Type B pancreatic cell (in vitro differentiated cells): ENCODE data around the gene HLA-DPA1. TPM values are rescaled to one million over a fixed set of nuclear protein-coding genes. Genes with fewer than 3 reads are reported as not detected.

ENCODE experiments used
- DNase-seq: peaks from one replicate; pipeline ENCODE4 v3.0.0; 2021; ENCODE audit warnings: mixed read lengths; ENCODE audit not compliant: unreplicated experiment; ENCODE audit errors: extremely low spot score
- H3K27ac Mint-ChIP-seq: 2 replicates; pipeline ENCODE4 v1.8.0; 2021; ENCODE audit warnings: mild to moderate bottlenecking, mixed read lengths
- H3K27me3 Mint-ChIP-seq: 2 replicates; pipeline ENCODE4 v1.8.0; 2021; ENCODE audit warnings: mixed read lengths
- H3K36me3 Mint-ChIP-seq: 2 replicates; pipeline ENCODE4 v1.8.0; 2021; ENCODE audit warnings: mixed read lengths
- H3K4me1 Mint-ChIP-seq: one replicate; pipeline ENCODE4 v1.8.0; 2021; ENCODE audit warnings: mixed read lengths; ENCODE audit not compliant: unreplicated experiment
- H3K4me3 Mint-ChIP-seq: 2 replicates; pipeline ENCODE4 v1.8.0; 2021; ENCODE audit warnings: mild to moderate bottlenecking, mixed read lengths
- H3K9me3 Mint-ChIP-seq: 2 replicates; pipeline ENCODE4 v1.8.0; 2021; ENCODE audit warnings: mixed read lengths
- CTCF ChIP-seq: fragments of 200-600 bp; sonication (generic); conservative IDR thresholded peaks from 2 replicates; pipeline ENCODE4 v1.5.0; 2021; ENCODE audit warnings: antibody characterized with exemption, mild to moderate bottlenecking
- total RNA-seq: library from RNA; stranded (reverse); gene quantifications from 2 replicates; pipeline ENCODE4 v1.2.1, GENCODE V29; 2021; ENCODE audit warnings: low replicate concordance

The HLA-DPA1 gene
- total RNA-seq, 1 donor from 2014 or later: 2.6 TPM

- Mint-ChIP-seq H3K36me3 (no peaks in the 10 kb centered on the region), H3K27me3 (peaks cover 36% of the 10 kb centered on the region), H3K4me3 (no peak overlapping the region), H3K9me3 (peaks cover 5% of the 10 kb centered on the region), H3K4me1 (no peaks in the 10 kb centered on the region), H3K27ac (no peak overlapping the region)
- TF ChIP-seq CTCF: peak; percentile 40
- no peak for DNase-seq
Observed at GRCh38 chr6:33049323-33050013, 24.0 kb downstream of the HLA-DPA1 start.

DNA sequence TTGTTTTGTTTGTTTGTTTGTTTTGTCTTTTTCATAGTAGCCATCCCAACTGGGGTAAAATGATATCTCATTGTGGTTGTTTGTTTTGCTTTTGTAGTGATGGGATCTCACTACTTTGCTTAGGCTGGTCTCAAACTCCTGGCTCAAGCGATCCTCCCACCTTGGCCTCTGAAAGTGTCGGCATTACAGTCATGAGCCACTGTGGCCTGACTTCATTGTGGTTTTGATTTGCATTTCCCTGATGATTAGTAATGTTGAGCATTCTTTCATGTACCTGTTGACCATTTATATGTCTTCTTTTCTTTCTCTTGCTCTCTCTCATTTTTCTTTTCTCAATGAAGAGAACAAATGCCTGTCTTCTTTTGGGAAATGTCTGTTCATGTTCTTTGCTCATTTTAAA is 33.3 kb downstream of the HLA-DPA1 start:
- no peak for TF ChIP-seq CTCF
- H3K36me3 Mint-ChIP-seq: no peaks in the 10 kb centered on the region
- H3K27me3 Mint-ChIP-seq: peaks cover 49% of the 10 kb centered on the region
- no peak overlapping the region for H3K27ac Mint-ChIP-seq
- peaks cover 5% of the 10 kb centered on the region for H3K9me3 Mint-ChIP-seq
- no peak overlapping the region for H3K4me3 Mint-ChIP-seq
- H3K4me1 Mint-ChIP-seq: no peaks in the 10 kb centered on the region
- DNase-seq: no peak

GRCh38 chr6:33036535-33036934 is 36.9 kb downstream of the HLA-DPA1 start:
- peak; percentile 15 for TF ChIP-seq CTCF
- no peaks in the 10 kb centered on the region for H3K36me3 Mint-ChIP-seq
- no peak overlapping the region for H3K4me3 Mint-ChIP-seq
- no peak overlapping the region for H3K27ac Mint-ChIP-seq
- peaks cover 67% of the 10 kb centered on the region for H3K27me3 Mint-ChIP-seq
- H3K9me3 Mint-ChIP-seq: no peaks in the 10 kb centered on the region
- H3K4me1 Mint-ChIP-seq: no peaks in the 10 kb centered on the region
- DNase-seq: no peak

DNA sequence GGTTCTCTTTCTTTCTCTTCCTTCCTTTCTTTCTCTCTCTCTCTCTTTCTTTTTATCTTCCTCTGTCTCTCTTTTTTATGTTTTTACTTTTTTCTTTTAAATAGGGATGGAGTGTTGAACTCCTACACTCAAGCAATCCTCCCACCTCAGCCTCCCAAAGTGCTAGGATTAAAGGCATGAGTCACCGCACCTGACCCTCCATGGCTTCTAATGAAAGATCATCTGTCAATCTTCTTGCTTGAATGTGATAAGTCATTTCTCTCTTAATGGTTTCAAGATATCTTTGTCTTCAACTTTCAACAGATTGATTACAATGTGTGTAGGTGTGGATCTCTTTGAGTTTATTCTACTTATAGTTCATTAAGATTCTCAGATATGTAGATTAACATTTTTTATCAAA is 38.9 kb downstream of the HLA-DPA1 start:
- Mint-ChIP-seq H3K9me3 (no peaks in the 10 kb centered on the region), H3K36me3 (no peaks in the 10 kb centered on the region), H3K27ac (no peak overlapping the region), H3K4me3 (no peak overlapping the region), H3K27me3 (peaks cover 79% of the 10 kb centered on the region), H3K4me1 (no peaks in the 10 kb centered on the region)
- TF ChIP-seq CTCF: no peak
- DNase-seq: no peak

DNA sequence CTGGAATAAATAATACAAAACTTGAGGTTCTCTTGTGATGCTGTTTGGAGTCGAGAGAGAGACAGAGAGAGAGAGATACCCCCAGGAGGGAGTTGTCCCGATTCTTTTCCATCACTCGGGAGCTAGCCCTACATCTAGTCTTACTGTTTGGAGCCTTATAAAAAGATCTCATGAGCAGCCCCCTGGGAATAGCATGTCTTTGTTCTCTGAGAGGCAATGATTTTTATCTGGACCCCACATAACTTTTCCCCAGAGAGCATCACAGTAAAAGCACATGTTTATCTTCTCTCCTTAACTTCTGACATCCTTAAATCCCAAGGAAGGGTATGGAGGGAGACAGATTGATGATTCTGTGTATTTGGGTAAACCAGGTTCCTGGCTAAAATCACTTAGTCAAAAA is 43.2 kb downstream of the HLA-DPA1 start:
- Mint-ChIP-seq H3K27me3 (peaks cover 68% of the 10 kb centered on the region), H3K4me1 (no peaks in the 10 kb centered on the region), H3K4me3 (no peak overlapping the region)

More for the DNA sequence above, 43.2 kb downstream of the HLA-DPA1 start:
- H3K36me3 Mint-ChIP-seq: no peaks in the 10 kb centered on the region
- H3K27ac Mint-ChIP-seq: no peak overlapping the region
- DNase-seq: no peak
- no peak for TF ChIP-seq CTCF
- no peaks in the 10 kb centered on the region for H3K9me3 Mint-ChIP-seq
